ENCODE data around the gene TPK1. TPM values are rescaled to one million over a fixed set of nuclear protein-coding genes. Genes with fewer than 3 reads are reported as not detected.

Gene TPK1
- total RNA-seq, 1 donor from 2014 or later = 7.3 TPM

GRCh38 chr7:144854839-144855424 lies 19.1 kb upstream of the TPK1 start:
- H3K27me3 ChIP-seq (ENCODE audit: control insufficient read depth in 3 of 3, insufficient read depth in 3 of 3, low read length in 3 of 3) = no peaks in the 10 kb centered on the region

DNA sequence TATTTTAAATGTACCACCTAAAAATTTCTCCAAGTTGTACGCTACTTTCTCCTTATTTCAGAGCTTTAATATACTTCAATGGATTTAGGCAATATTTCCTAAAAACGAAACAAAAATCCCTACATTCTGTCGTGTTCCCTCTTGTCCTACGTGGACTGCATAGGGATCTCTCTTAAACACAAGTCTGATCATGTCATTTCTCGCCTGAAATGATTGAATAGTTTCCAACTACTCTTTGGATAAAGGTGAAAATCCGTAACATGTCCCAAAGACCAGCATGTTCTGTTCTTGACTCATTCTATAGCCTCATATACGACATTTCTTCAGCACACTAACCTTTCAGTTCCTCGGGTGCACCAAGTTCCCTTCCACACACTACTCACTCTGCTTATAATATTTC lies 17.7 kb upstream of the TPK1 start:
- Histone ChIP-seq H3K27ac (ENCODE audit: low read depth, low read length) (no peak overlapping the region), H3K27me3 (ENCODE audit: control insufficient read depth in 3 of 3, insufficient read depth in 3 of 3, low read length in 3 of 3) (no peaks in the 10 kb centered on the region), H3K9me3 (ENCODE audit: control insufficient read depth in 3 of 3, low read length in 3 of 3) (no peaks in the 10 kb centered on the region), H3K9ac (ENCODE audit: low read depth in 1 of 3, low read length in 3 of 3) (no peak overlapping the region), H3K36me3 (ENCODE audit: control insufficient read depth in 3 of 3, insufficient read depth in 3 of 3, low read length in 3 of 3) (no peaks in the 10 kb centered on the region), H3K4me1 (ENCODE audit: control insufficient read depth in 3 of 3, insufficient read depth in 3 of 3, low read length in 3 of 3) (no peaks in the 10 kb centered on the region), H3K4me3 (ENCODE audit: low read length in 3 of 3) (no peak overlapping the region)

More at GRCh38 chr7:144854839-144855424, 19.1 kb upstream of the TPK1 start:
- Histone ChIP-seq H3K9ac (ENCODE audit: low read depth in 1 of 3, low read length in 3 of 3) (no peak overlapping the region), H3K4me3 (ENCODE audit: low read length in 3 of 3) (no peak overlapping the region), H3K4me1 (ENCODE audit: control insufficient read depth in 3 of 3, insufficient read depth in 3 of 3, low read length in 3 of 3) (no peaks in the 10 kb centered on the region), H3K9me3 (ENCODE audit: control insufficient read depth in 3 of 3, low read length in 3 of 3) (no peaks in the 10 kb centered on the region), H3K27ac (ENCODE audit: low read depth, low read length) (no peak overlapping the region), H3K36me3 (ENCODE audit: control insufficient read depth in 3 of 3, insufficient read depth in 3 of 3, low read length in 3 of 3) (no peaks in the 10 kb centered on the region)

GRCh38 chr7:144848078-144848477 lies 12.2 kb upstream of the TPK1 start:
- H3K9ac ChIP-seq (ENCODE audit: low read depth in 1 of 3, low read length in 3 of 3) = no peak overlapping the region
- no peaks in the 10 kb centered on the region for H3K4me1 ChIP-seq (ENCODE audit: control insufficient read depth in 3 of 3, insufficient read depth in 3 of 3, low read length in 3 of 3)
- no peaks in the 10 kb centered on the region for H3K36me3 ChIP-seq (ENCODE audit: control insufficient read depth in 3 of 3, insufficient read depth in 3 of 3, low read length in 3 of 3)
- no peak overlapping the region for H3K4me3 ChIP-seq (ENCODE audit: low read length in 3 of 3)
- no peaks in the 10 kb centered on the region for H3K9me3 ChIP-seq (ENCODE audit: control insufficient read depth in 3 of 3, low read length in 3 of 3)
- H3K27ac ChIP-seq (ENCODE audit: low read depth, low read length) = no peak overlapping the region
- no peaks in the 10 kb centered on the region for H3K27me3 ChIP-seq (ENCODE audit: control insufficient read depth in 3 of 3, insufficient read depth in 3 of 3, low read length in 3 of 3)

DNA sequence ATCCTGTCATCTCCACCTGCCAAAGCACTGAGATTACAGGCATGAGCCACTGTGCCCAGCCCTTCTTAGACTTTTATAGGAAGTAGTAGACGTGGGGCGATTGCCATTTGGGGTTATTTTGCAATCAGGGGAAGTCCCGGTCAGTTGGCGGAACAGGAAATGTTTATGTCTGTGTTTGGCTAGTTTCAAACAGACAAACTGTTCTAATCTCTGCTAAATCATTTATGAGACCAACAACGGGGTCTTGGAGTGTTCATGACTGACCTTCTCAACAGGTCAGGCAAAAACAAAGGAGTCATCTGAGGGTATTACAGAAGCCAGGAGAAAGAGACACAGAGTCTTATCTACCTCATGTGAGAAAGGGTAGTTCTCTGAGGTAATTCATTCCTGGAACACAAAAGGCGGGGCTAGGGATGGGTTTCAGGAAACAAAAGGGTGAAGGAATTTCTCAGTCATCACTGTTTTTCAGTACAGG lies 6.6 kb upstream of the TPK1 start:
- H3K4me3 ChIP-seq (ENCODE audit: low read length in 3 of 3) = no peak overlapping the region
- H3K27ac ChIP-seq (ENCODE audit: low read depth, low read length) = peak overlapping the region; percentile 39
- no peaks in the 10 kb centered on the region for H3K4me1 ChIP-seq (ENCODE audit: control insufficient read depth in 3 of 3, insufficient read depth in 3 of 3, low read length in 3 of 3)
- H3K36me3 ChIP-seq (ENCODE audit: control insufficient read depth in 3 of 3, insufficient read depth in 3 of 3, low read length in 3 of 3) = no peaks in the 10 kb centered on the region
- no peak overlapping the region for H3K9ac ChIP-seq (ENCODE audit: low read depth in 1 of 3, low read length in 3 of 3)
- no peaks in the 10 kb centered on the region for H3K27me3 ChIP-seq (ENCODE audit: control insufficient read depth in 3 of 3, insufficient read depth in 3 of 3, low read length in 3 of 3)
- no peaks in the 10 kb centered on the region for H3K9me3 ChIP-seq (ENCODE audit: control insufficient read depth in 3 of 3, low read length in 3 of 3)

DNA sequence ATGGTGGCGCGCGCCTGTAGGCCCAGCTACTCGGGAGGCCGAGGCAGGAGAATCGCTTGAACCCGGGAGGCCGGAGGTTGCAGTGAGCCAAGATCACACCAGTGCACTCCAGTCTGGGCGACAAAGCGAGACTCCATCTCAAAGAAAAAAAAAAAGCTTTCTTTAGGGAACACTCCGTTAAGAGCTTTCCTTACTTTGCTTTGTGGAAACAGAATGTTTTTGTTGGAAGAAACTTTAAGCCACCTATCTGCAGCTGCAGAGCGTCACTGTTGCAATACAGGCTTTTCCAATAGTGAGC lies 641 bp upstream of the TPK1 start:
- H3K4me1 ChIP-seq (ENCODE audit: control insufficient read depth in 3 of 3, insufficient read depth in 3 of 3, low read length in 3 of 3) = peaks cover 0 to 15% (median 5%) of the 10 kb centered on the region in 3 donors
- H3K9me3 ChIP-seq (ENCODE audit: control insufficient read depth in 3 of 3, low read length in 3 of 3) = no peaks in the 10 kb centered on the region
- no peaks in the 10 kb centered on the region for H3K27me3 ChIP-seq (ENCODE audit: control insufficient read depth in 3 of 3, insufficient read depth in 3 of 3, low read length in 3 of 3)
- no peaks in the 10 kb centered on the region for H3K36me3 ChIP-seq (ENCODE audit: control insufficient read depth in 3 of 3, insufficient read depth in 3 of 3, low read length in 3 of 3)
- H3K4me3 ChIP-seq (ENCODE audit: low read length in 3 of 3) = peak overlapping the region in 2 of 3 donors; percentile 89 to 99
- H3K9ac ChIP-seq (ENCODE audit: low read depth in 1 of 3, low read length in 3 of 3) = no peak overlapping the region
- peak overlapping the region; percentile 87 for H3K27ac ChIP-seq (ENCODE audit: low read depth, low read length)

- Histone ChIP-seq H3K4me1 (ENCODE audit: control insufficient read depth in 3 of 3, insufficient read depth in 3 of 3, low read length in 3 of 3) (peaks cover 0 to 15% (median 5%) of the 10 kb centered on the region in 3 donors), H3K27ac (ENCODE audit: low read depth, low read length) (peak overlapping the region; percentile 87), H3K9me3 (ENCODE audit: control insufficient read depth in 3 of 3, low read length in 3 of 3) (no peaks in the 10 kb centered on the region), H3K27me3 (ENCODE audit: control insufficient read depth in 3 of 3, insufficient read depth in 3 of 3, low read length in 3 of 3) (no peaks in the 10 kb centered on the region), H3K36me3 (ENCODE audit: control insufficient read depth in 3 of 3, insufficient read depth in 3 of 3, low read length in 3 of 3) (no peaks in the 10 kb centered on the region), H3K4me3 (ENCODE audit: low read length in 3 of 3) (peak overlapping the region; percentile 89 to 99 (median 97)), H3K9ac (ENCODE audit: low read depth in 1 of 3, low read length in 3 of 3) (peak overlapping the region; percentile 85 to 92 (median 92))
Observed at GRCh38 chr7:144835155-144835611, 670 bp downstream of the TPK1 start.

DNA sequence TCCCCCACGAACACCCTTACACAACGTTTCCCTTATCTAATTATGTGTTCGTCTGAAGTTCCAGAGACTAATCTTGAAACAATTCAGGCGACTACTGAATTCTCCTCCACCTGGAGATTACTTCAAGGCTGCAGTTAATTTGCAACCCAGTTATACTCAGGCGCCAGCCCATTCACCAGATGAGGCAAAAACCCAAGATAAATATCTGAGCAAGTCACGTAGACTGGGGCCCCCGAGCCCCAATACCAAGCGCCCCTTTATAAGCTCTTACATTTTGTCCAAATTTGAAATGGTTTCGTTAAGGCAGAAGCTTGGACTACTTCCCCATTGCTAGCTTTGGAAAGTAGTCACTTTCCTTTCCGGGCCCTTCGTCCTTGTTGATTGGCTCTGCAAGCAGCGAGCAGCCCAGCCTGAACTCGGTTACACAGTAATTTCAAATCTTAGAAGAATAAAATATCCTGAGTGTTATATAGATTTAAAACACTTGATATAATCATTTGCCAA lies 1.2 kb downstream of the TPK1 start:
- Histone ChIP-seq H3K9me3 (ENCODE audit: control insufficient read depth in 3 of 3, low read length in 3 of 3) (no peaks in the 10 kb centered on the region), H3K36me3 (ENCODE audit: control insufficient read depth in 3 of 3, insufficient read depth in 3 of 3, low read length in 3 of 3) (no peaks in the 10 kb centered on the region), H3K9ac (ENCODE audit: low read depth in 1 of 3, low read length in 3 of 3) (peak overlapping the region; percentile 85 to 92 (median 92)), H3K4me1 (ENCODE audit: control insufficient read depth in 3 of 3, insufficient read depth in 3 of 3, low read length in 3 of 3) (peaks cover 0 to 15% (median 5%) of the 10 kb centered on the region in 3 donors), H3K27me3 (ENCODE audit: control insufficient read depth in 3 of 3, insufficient read depth in 3 of 3, low read length in 3 of 3) (no peaks in the 10 kb centered on the region), H3K4me3 (ENCODE audit: low read length in 3 of 3) (peak overlapping the region; percentile 89 to 99 (median 97)), H3K27ac (ENCODE audit: low read depth, low read length) (peak overlapping the region; percentile 87)

- Histone ChIP-seq H3K27ac (ENCODE audit: low read depth, low read length) (no peak overlapping the region), H3K9me3 (ENCODE audit: control insufficient read depth in 3 of 3, low read length in 3 of 3) (no peaks in the 10 kb centered on the region), H3K4me3 (ENCODE audit: low read length in 3 of 3) (no peak overlapping the region), H3K27me3 (ENCODE audit: control insufficient read depth in 3 of 3, insufficient read depth in 3 of 3, low read length in 3 of 3) (no peaks in the 10 kb centered on the region), H3K36me3 (ENCODE audit: control insufficient read depth in 3 of 3, insufficient read depth in 3 of 3, low read length in 3 of 3) (no peaks in the 10 kb centered on the region), H3K9ac (ENCODE audit: low read depth in 1 of 3, low read length in 3 of 3) (no peak overlapping the region), H3K4me1 (ENCODE audit: control insufficient read depth in 3 of 3, insufficient read depth in 3 of 3, low read length in 3 of 3) (peaks cover 0 to 12% (median 5%) of the 10 kb centered on the region in 3 donors)
Observed at GRCh38 chr7:144830811-144831210, 5.0 kb downstream of the TPK1 start.

GRCh38 chr7:144830024-144830785 lies 5.6 kb downstream of the TPK1 start:
- Histone ChIP-seq H3K4me1 (ENCODE audit: control insufficient read depth in 3 of 3, insufficient read depth in 3 of 3, low read length in 3 of 3) (peaks cover 0 to 12% (median 5%) of the 10 kb centered on the region in 3 donors), H3K36me3 (ENCODE audit: control insufficient read depth in 3 of 3, insufficient read depth in 3 of 3, low read length in 3 of 3) (no peaks in the 10 kb centered on the region), H3K27me3 (ENCODE audit: control insufficient read depth in 3 of 3, insufficient read depth in 3 of 3, low read length in 3 of 3) (no peaks in the 10 kb centered on the region), H3K27ac (ENCODE audit: low read depth, low read length) (no peak overlapping the region), H3K9ac (ENCODE audit: low read depth in 1 of 3, low read length in 3 of 3) (no peak overlapping the region), H3K9me3 (ENCODE audit: control insufficient read depth in 3 of 3, low read length in 3 of 3) (no peaks in the 10 kb centered on the region), H3K4me3 (ENCODE audit: low read length in 3 of 3) (no peak overlapping the region)

- H3K9me3 ChIP-seq (ENCODE audit: control insufficient read depth in 3 of 3, low read length in 3 of 3) = no peaks in the 10 kb centered on the region
- no peaks in the 10 kb centered on the region for H3K36me3 ChIP-seq (ENCODE audit: control insufficient read depth in 3 of 3, insufficient read depth in 3 of 3, low read length in 3 of 3)
- H3K27me3 ChIP-seq (ENCODE audit: control insufficient read depth in 3 of 3, insufficient read depth in 3 of 3, low read length in 3 of 3) = no peaks in the 10 kb centered on the region
- no peak overlapping the region for H3K4me3 ChIP-seq (ENCODE audit: low read length in 3 of 3)
- H3K27ac ChIP-seq (ENCODE audit: low read depth, low read length) = no peak overlapping the region
- peaks cover 0 to 3% (median 0%) of the 10 kb centered on the region in 3 donors for H3K4me1 ChIP-seq (ENCODE audit: control insufficient read depth in 3 of 3, insufficient read depth in 3 of 3, low read length in 3 of 3)
- H3K9ac ChIP-seq (ENCODE audit: low read depth in 1 of 3, low read length in 3 of 3) = no peak overlapping the region
Observed at GRCh38 chr7:144827621-144828020, 8.2 kb downstream of the TPK1 start.
